MM.1S (cell line): ENCODE results near the gene GALNT7.

Source experiments
- EZH2phosphoT487 ChIP-seq: fragments of 300-600 bp; sonication (generic); IDR thresholded peaks from 2 replicates; pipeline ENCODE4 v1.6.1; 2018; ENCODE audit warnings: antibody characterized with exemption, low read length
- TF ChIP-seq, protein P1 (sequence below): fragments of 300-600 bp; sonication (generic); IDR thresholded peaks from 2 replicates; pipeline ENCODE4 v1.5.1; 2016; ENCODE audit warnings: antibody characterized with exemption, low read length, mixed read lengths

GRCh38 chr4:173235050-173235449, 66.4 kb downstream of the GALNT7 start:
- TF ChIP-seq, protein P1, sequence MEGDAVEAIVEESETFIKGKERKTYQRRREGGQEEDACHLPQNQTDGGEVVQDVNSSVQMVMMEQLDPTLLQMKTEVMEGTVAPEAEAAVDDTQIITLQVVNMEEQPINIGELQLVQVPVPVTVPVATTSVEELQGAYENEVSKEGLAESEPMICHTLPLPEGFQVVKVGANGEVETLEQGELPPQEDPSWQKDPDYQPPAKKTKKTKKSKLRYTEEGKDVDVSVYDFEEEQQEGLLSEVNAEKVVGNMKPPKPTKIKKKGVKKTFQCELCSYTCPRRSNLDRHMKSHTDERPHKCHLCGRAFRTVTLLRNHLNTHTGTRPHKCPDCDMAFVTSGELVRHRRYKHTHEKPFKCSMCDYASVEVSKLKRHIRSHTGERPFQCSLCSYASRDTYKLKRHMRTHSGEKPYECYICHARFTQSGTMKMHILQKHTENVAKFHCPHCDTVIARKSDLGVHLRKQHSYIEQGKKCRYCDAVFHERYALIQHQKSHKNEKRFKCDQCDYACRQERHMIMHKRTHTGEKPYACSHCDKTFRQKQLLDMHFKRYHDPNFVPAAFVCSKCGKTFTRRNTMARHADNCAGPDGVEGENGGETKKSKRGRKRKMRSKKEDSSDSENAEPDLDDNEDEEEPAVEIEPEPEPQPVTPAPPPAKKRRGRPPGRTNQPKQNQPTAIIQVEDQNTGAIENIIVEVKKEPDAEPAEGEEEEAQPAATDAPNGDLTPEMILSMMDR = no peak
- no peak for TF ChIP-seq EZH2phosphoT487
